Measurements from ENCODE around the gene HP1BP3. TPM values are rescaled to one million over a fixed set of nuclear protein-coding genes. Genes with fewer than 3 reads are reported as not detected.

The HP1BP3 gene
- total RNA-seq, 1 donor = 258 TPM

GRCh38 chr1:20701847-20702246, 85.3 kb downstream of the HP1BP3 start:
- DNase-seq (ENCODE audit: low read depth) = no peak
- no peak for TF ChIP-seq CTCF (IDR thresholded peaks at IDR 0.05; ENCODE audit: insufficient read depth, low read depth, low read length)
- no peak overlapping the region for H3K4me3 ChIP-seq (ENCODE audit: low read depth, low read length)

GRCh38 chr1:20701446-20701845, 85.7 kb downstream of the HP1BP3 start:
- no peak for DNase-seq (ENCODE audit: low read depth)
- no peak for TF ChIP-seq CTCF (IDR thresholded peaks at IDR 0.05; ENCODE audit: insufficient read depth, low read depth, low read length)
- no peak overlapping the region for H3K4me3 ChIP-seq (ENCODE audit: low read depth, low read length)

GRCh38 chr1:20700636-20701215, 86.4 kb downstream of the HP1BP3 start:
- TF ChIP-seq CTCF (IDR thresholded peaks at IDR 0.05; ENCODE audit: insufficient read depth, low read depth, low read length) = no peak
- no peak for DNase-seq (ENCODE audit: low read depth)
- no peak overlapping the region for H3K4me3 ChIP-seq (ENCODE audit: low read depth, low read length)

GRCh38 chr1:20699558-20699957, 87.5 kb downstream of the HP1BP3 start:
- DNase-seq (ENCODE audit: low read depth) = no peak

GRCh38 chr1:20698195-20698910, 88.8 kb downstream of the HP1BP3 start:
- no peak for TF ChIP-seq CTCF (IDR thresholded peaks at IDR 0.05; ENCODE audit: insufficient read depth, low read depth, low read length)
- no peak overlapping the region for H3K4me3 ChIP-seq (ENCODE audit: low read depth, low read length)
- DNase-seq (ENCODE audit: low read depth) = peak; percentile 73

More at GRCh38 chr1:20699558-20699957, 87.5 kb downstream of the HP1BP3 start:
- H3K4me3 ChIP-seq (ENCODE audit: low read depth, low read length) = no peak overlapping the region
- no peak for TF ChIP-seq CTCF (IDR thresholded peaks at IDR 0.05; ENCODE audit: insufficient read depth, low read depth, low read length)

- H3K4me3 ChIP-seq (ENCODE audit: low read depth, low read length) = no peak overlapping the region
- no peak for DNase-seq (ENCODE audit: low read depth)
- no peak for TF ChIP-seq CTCF (IDR thresholded peaks at IDR 0.05; ENCODE audit: insufficient read depth, low read depth, low read length)
Measured at GRCh38 chr1:20697563-20697962, 89.5 kb downstream of the HP1BP3 start.
